ENCODE data around the gene SLC30A7. TPM values are rescaled to one million over a fixed set of nuclear protein-coding genes. Genes with fewer than 3 reads are reported as not detected.

SLC30A7 gene
- total and polyA plus RNA-seq, 8 donors, result 17.6 to 46.7 (median 20.6) TPM

DNA sequence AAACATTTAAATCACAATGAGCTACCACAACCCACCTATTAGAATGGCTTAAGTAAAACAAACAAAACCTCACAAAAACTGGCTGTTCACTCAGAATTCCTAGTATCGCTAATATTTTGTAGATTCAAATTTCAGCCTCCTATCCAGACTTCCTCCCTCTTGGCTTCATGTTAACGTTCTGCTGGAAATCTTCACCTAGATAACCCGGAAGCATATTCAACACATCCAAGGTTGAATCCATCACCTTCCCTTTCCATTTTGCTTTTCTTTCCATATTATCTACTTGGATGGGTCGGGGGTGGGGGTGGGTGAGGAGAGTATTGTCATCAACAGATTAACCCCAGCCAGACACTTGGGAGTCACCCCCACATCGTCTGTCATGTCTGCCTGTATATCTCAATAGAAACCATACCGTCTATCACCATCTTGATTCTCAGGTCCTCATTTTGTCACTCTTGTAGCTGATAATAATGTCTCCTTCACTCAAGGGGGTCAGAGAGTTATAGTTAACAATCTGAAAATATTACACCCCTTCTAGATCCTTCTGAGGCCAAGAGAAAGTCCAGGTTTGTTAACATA is 131.4 kb downstream of the SLC30A7 start:
- DNase-seq (no peak), ATAC-seq (no peak)
- TF ChIP-seq, protein P1, sequence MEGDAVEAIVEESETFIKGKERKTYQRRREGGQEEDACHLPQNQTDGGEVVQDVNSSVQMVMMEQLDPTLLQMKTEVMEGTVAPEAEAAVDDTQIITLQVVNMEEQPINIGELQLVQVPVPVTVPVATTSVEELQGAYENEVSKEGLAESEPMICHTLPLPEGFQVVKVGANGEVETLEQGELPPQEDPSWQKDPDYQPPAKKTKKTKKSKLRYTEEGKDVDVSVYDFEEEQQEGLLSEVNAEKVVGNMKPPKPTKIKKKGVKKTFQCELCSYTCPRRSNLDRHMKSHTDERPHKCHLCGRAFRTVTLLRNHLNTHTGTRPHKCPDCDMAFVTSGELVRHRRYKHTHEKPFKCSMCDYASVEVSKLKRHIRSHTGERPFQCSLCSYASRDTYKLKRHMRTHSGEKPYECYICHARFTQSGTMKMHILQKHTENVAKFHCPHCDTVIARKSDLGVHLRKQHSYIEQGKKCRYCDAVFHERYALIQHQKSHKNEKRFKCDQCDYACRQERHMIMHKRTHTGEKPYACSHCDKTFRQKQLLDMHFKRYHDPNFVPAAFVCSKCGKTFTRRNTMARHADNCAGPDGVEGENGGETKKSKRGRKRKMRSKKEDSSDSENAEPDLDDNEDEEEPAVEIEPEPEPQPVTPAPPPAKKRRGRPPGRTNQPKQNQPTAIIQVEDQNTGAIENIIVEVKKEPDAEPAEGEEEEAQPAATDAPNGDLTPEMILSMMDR (IDR thresholded peaks at IDR 0.05), result no peak
- Histone ChIP-seq H3K27me3 (no peaks in the 10 kb centered on the region), H3K4me3 (no peak overlapping the region), H3K27ac (no peak overlapping the region), H3K4me1 (peaks cover 0 to 52% of the 10 kb centered on the region in 2 donors), H3K9me3 (no peaks in the 10 kb centered on the region), H3K36me3 (no peaks in the 10 kb centered on the region)
- intact Hi-C loops (cut with DNase I), result no loop called here

DNA sequence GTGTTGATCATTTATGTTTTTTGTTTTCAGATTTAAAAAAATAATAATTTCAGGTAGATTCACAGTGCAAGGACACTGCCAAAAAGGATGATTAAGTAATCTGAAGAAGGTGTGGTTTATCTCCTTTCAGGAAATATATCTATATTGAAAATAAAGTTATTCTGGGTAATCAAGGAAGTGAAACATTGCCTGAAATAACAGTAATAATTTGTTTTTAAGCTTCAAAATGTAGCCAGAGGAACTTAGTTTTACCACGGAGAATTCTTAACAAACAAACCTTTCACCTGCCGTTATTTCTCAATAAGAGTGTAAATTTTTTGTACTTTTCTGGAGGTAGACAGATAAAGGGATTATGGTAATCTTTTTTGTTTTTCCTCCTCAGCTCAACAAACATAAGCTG is 132.6 kb downstream of the SLC30A7 start:
- TF ChIP-seq, protein P1 (IDR thresholded peaks at IDR 0.05), result no peak
- H3K27ac ChIP-seq, result no peak overlapping the region
- no peaks in the 10 kb centered on the region for H3K9me3 ChIP-seq
- no peaks in the 10 kb centered on the region for H3K36me3 ChIP-seq
- intact Hi-C loops (cut with DNase I), result no loop called here
- ATAC-seq (no peak), DNase-seq (no peak)
- peaks cover 0 to 45% of the 10 kb centered on the region in 2 donors for H3K4me1 ChIP-seq
- no peaks in the 10 kb centered on the region for H3K27me3 ChIP-seq
- no peak overlapping the region for H3K4me3 ChIP-seq

DNA sequence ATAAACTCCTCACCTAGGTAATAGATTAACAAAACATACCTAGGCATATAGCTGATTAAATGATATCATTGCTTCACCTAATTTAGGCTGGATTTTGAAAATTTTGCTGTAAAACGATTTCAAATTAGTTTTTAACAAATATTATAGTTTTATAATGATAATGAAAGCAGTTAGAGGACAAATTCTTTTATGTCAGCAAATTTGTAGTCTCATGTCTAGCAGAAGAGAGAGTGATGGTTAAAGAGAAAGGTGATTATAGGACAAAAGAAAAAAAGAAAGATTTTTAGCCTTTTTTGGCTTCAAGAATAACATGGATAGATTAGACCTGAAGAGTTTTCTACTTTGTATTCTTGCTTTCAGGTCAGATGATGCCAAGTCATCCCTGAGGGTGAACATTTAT is 133.3 kb downstream of the SLC30A7 start:
- no peaks in the 10 kb centered on the region for H3K9me3 ChIP-seq
- no peak for DNase-seq
- no peak for ATAC-seq
- no peak overlapping the region for H3K4me3 ChIP-seq
- TF ChIP-seq, protein P1 (IDR thresholded peaks at IDR 0.05), result no peak
- no peaks in the 10 kb centered on the region for H3K27me3 ChIP-seq
- H3K36me3 ChIP-seq, result no peaks in the 10 kb centered on the region
- H3K4me1 ChIP-seq, result peaks cover 0 to 43% of the 10 kb centered on the region in 2 donors
- H3K27ac ChIP-seq, result no peak overlapping the region
- intact Hi-C loops (cut with DNase I), result no loop called here

DNA sequence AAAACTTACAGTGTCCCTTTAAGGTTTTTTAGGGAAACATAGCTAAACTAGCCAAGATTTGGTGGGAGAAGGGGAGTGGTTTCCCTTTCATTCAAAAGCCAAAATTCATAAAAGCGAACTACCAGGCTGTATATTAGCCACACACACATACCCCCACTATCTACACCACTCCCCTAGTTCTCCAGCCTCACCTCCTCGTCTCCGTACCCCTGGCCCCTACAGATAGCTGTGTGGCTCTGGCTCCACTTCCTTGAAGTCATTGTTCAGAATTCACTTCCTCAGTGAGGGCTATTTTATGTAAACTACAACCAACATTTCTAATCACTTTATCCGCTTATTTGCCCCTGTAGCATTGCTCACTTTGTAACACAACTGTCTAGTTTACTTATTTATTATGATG is 135.0 kb downstream of the SLC30A7 start:
- Histone ChIP-seq H3K36me3 (no peaks in the 10 kb centered on the region), H3K27ac (no peak overlapping the region), H3K4me3 (no peak overlapping the region), H3K27me3 (no peaks in the 10 kb centered on the region), H3K4me1 (peaks cover 0 to 32% of the 10 kb centered on the region in 2 donors), H3K9me3 (no peaks in the 10 kb centered on the region)
- intact Hi-C loops (cut with DNase I), result no loop called here
- DNase-seq, result no peak
- TF ChIP-seq, protein P1 (IDR thresholded peaks at IDR 0.05), result no peak
- ATAC-seq, result no peak

Other genes starting within 250 kb of the SLC30A7 start
- 10 to 100 TPM in 1 of 2 donors, 1 to 10 TPM in 1; 9.1 to 10.2 TPM for gene VCAM1, start 176.3 kb upstream of the SLC30A7 start, total RNA-seq
- 10 to 100 TPM; 30.5 to 73.0 (median 53.6) TPM for gene VCAM1, start 176.3 kb upstream of the SLC30A7 start, polyA plus RNA-seq (ENCODE audit: insufficient read length in 6 of 6)
- 10 to 100 TPM; 13.5 to 16.6 TPM for gene EXTL2, start 1.2 kb upstream of the SLC30A7 start, total RNA-seq
- 100 to 1,000 TPM in 1 of 6 donors, 10 to 100 TPM in 5; 84.3 to 108 (median 97.5) TPM for gene EXTL2, start 1.2 kb upstream of the SLC30A7 start, polyA plus RNA-seq (ENCODE audit: insufficient read length in 6 of 6)
- 10 to 100 TPM; 26.9 to 27.1 TPM for gene DPH5, start 129.7 kb downstream of the SLC30A7 start, total RNA-seq
- 10 to 100 TPM; 62.6 to 79.7 (median 72.8) TPM for gene DPH5, start 129.7 kb downstream of the SLC30A7 start, polyA plus RNA-seq (ENCODE audit: insufficient read length in 6 of 6)